SK-N-SH (cell line): ENCODE results near the gene OR6B2.

Source experiments
- FOXM1 ChIP-seq: IDR thresholded peaks from 2 replicates; pipeline ENCODE4 v1.4.0; 2012; ENCODE audit warnings: low read depth, mild to moderate bottlenecking
- RXRA ChIP-seq: IDR thresholded peaks from 2 replicates; pipeline ENCODE4 v1.4.0; 2012; ENCODE audit warnings: low read depth, mild to moderate bottlenecking, borderline replicate concordance

GRCh38 chr2:240002983-240003382, 27.2 kb downstream of the OR6B2 start:
- TF ChIP-seq RXRA (no peak), FOXM1 (no peak)
